RWPE2 (cell line): ENCODE data around the gene ROCK2.

ENCODE experiments used
- ATAC-seq: fragments of 200-7000 bp; cut with Tn5 transposase; 3 replicates; pipeline ENCODE4 v1.9.1; 2021; ENCODE audit warnings: low read depth
- DNase-seq: peaks from one replicate; pipeline ENCODE4 v3.0.0-alpha.2; 2020; ENCODE audit warnings: low spot score
- H3K27ac ChIP-seq: fragments of 450-650 bp; 2 replicates; pipeline ENCODE4 v1.5.1; 2017; ENCODE audit warnings: mild to moderate bottlenecking; ENCODE audit not compliant: poor library complexity, severe bottlenecking
- H3K27me3 ChIP-seq: fragments of 250-450 bp; sonication (Bioruptor Pico); 2 replicates; pipeline ENCODE4 v1.5.1; 2021; ENCODE audit warnings: mild to moderate bottlenecking, moderate library complexity; ENCODE audit not compliant: insufficient read depth, poor library complexity, severe bottlenecking
- H3K36me3 ChIP-seq: fragments of 250-450 bp; sonication (Bioruptor Pico); 2 replicates; pipeline ENCODE4 v1.5.1; 2020; ENCODE audit warnings: low read depth, mild to moderate bottlenecking, moderate library complexity
- H3K4me1 ChIP-seq: fragments of 250-450 bp; sonication (Bioruptor Pico); 2 replicates; pipeline ENCODE4 v1.5.1; 2021; ENCODE audit warnings: mild to moderate bottlenecking, moderate library complexity; ENCODE audit not compliant: insufficient read depth, poor library complexity, severe bottlenecking
- H3K4me3 ChIP-seq: fragments of 250-450 bp; sonication (Bioruptor Pico); 2 replicates; pipeline ENCODE4 v1.5.1; 2021; ENCODE audit warnings: mild to moderate bottlenecking, moderate library complexity; ENCODE audit not compliant: severe bottlenecking
- H3K9me3 ChIP-seq: fragments of 250-450 bp; sonication (Bioruptor Pico); 2 replicates; pipeline ENCODE4 v1.5.1; 2021; ENCODE audit warnings: mild to moderate bottlenecking, moderate library complexity; ENCODE audit not compliant: severe bottlenecking
- TF ChIP-seq, protein P1 (sequence below): fragments of 450-650 bp; IDR thresholded peaks from one replicate; pipeline ENCODE4 v1.5.1; 2017; ENCODE audit warnings: mild to moderate bottlenecking, moderate library complexity; ENCODE audit not compliant: poor library complexity, severe bottlenecking

The ROCK2 gene

DNA sequence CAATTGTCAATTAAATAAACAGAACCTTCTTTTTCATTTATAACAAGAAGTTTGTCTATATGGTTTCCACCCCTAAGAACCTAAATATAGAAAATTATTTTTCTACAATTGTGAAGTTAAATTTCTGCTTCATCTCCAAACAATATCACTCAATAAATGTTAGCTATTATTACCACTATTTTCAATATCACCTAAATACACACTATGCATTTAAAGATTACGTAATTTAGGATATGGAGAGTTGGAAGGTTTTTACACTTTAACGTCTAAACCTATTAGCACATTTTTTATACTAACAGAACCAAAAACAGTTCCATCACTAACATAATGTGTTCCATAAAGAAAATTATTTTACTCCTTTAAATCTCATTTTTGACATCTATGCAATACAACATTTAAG lies 48.0 kb downstream of the ROCK2 start:
- H3K4me1 ChIP-seq = no peaks in the 10 kb centered on the region
- peaks cover 3% of the 10 kb centered on the region for H3K9me3 ChIP-seq
- H3K4me3 ChIP-seq = no peak overlapping the region
- no peak overlapping the region for H3K27ac ChIP-seq
- ATAC-seq (no peak), DNase-seq (no peak)
- H3K36me3 ChIP-seq = no peaks in the 10 kb centered on the region
- TF ChIP-seq, protein P1, sequence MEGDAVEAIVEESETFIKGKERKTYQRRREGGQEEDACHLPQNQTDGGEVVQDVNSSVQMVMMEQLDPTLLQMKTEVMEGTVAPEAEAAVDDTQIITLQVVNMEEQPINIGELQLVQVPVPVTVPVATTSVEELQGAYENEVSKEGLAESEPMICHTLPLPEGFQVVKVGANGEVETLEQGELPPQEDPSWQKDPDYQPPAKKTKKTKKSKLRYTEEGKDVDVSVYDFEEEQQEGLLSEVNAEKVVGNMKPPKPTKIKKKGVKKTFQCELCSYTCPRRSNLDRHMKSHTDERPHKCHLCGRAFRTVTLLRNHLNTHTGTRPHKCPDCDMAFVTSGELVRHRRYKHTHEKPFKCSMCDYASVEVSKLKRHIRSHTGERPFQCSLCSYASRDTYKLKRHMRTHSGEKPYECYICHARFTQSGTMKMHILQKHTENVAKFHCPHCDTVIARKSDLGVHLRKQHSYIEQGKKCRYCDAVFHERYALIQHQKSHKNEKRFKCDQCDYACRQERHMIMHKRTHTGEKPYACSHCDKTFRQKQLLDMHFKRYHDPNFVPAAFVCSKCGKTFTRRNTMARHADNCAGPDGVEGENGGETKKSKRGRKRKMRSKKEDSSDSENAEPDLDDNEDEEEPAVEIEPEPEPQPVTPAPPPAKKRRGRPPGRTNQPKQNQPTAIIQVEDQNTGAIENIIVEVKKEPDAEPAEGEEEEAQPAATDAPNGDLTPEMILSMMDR = no peak
- H3K27me3 ChIP-seq = no peaks in the 10 kb centered on the region

DNA sequence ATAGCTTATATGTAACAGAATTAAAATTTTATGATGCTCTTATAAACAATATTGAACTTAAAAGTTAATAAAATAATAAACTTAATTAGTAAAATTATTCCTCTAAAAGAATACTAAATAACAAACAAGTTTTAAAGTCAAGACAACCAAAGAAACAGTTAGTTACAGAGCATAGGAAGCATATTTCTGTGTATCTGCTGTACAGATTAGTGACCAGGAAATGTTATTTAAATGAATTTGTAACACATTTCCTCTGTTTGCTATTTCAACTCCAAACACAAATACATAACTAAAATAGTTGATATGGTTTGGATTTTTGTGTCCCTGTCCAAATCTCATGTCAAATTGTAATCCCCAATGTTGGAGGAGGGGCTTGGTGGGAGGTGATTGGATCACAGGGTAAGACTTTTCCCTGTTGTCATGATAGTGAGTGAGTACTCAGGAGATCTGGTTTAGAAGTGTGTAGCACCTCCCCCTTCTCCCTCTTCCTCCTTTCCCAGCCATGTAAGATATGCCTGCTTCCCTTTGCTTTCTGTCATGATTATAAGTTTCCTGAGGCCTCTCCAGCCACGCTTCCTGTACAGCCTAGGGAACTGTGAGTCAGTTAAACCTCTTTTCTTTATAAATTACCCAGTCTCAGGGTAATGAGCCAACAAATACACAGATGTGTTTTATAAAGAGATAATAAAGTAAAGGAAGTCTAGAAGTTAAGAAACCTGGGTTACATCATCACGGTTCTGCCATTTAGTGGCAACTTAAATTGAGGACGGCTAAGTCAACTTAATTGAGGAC lies 51.8 kb downstream of the ROCK2 start:
- Histone ChIP-seq H3K9me3 (peaks cover 3% of the 10 kb centered on the region), H3K27me3 (no peaks in the 10 kb centered on the region), H3K4me1 (peaks cover 2% of the 10 kb centered on the region), H3K4me3 (no peak overlapping the region), H3K27ac (peak overlapping the region; percentile 23), H3K36me3 (no peaks in the 10 kb centered on the region)
- DNase-seq (no peak), ATAC-seq (no peak)
- TF ChIP-seq, protein P1 = no peak

DNA sequence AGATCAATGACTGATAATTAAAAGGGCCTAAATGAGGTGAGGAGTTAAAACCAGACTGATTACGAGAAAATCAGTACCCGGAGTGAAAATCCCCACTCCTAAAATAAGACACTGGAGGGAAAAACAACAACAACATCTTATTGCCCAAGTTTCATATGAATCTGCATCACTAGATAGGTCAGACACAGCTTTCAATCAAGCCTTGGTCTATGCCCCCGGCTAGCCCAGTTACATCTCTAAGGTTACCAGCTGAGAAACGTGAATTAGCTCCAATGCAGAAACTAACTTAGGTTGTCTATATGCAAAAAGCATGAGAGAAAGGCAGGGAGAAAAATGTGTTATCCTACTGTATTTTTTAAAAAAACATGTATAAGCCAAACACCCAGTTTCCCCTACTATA lies 53.7 kb downstream of the ROCK2 start:
- no peak overlapping the region for H3K4me3 ChIP-seq
- DNase-seq (no peak), ATAC-seq (no peak)
- H3K9me3 ChIP-seq = no peaks in the 10 kb centered on the region
- TF ChIP-seq, protein P1 = no peak
- peaks cover 2% of the 10 kb centered on the region for H3K4me1 ChIP-seq
- peaks cover 14% of the 10 kb centered on the region; the same call in 1 of the 2 replicates for H3K36me3 ChIP-seq
- H3K27ac ChIP-seq = no peak overlapping the region
- H3K27me3 ChIP-seq = no peaks in the 10 kb centered on the region

DNA sequence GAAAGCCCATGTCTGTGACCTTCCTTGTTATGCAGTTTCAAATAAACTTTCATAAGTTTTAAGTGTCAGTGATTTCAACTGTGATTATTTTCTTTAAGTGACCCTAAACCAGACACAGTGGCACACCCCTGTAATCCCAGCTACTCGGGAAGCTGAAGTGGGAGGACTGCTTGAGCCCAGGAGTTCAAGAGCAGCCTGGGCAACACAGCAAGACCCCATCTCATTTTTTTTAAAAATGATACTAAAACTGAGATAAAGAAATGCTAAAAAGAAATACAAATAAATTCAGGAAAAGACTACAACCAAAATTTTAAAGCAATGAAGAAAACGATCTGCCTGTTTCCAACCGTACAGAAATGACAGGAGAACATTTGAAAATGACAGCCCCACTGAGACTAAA lies 54.2 kb downstream of the ROCK2 start:
- no peak for DNase-seq
- ATAC-seq = no peak
- TF ChIP-seq, protein P1 = no peak
- H3K36me3 ChIP-seq = peaks cover 19% of the 10 kb centered on the region
- no peaks in the 10 kb centered on the region for H3K27me3 ChIP-seq
- no peak overlapping the region for H3K27ac ChIP-seq
- no peaks in the 10 kb centered on the region for H3K9me3 ChIP-seq
- peaks cover 2% of the 10 kb centered on the region for H3K4me1 ChIP-seq
- no peak overlapping the region for H3K4me3 ChIP-seq

DNA sequence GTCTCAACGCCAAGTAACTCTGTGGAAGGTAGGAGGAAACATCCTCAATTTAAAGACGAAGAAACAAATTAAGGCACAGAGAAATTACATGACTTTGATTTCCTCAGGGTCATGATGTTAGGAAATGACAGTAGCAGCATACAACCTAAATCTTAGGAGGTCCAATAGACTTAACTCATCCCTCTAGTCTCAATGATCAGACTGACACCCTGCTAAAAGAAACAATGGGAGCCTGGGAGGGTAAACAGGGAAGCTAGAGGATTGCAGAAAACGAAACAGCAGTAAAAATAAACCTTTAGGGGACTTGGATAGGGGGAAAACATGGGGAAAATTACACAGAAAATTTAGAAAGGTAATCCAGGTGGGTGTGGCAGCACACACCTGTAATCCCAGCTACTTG lies 56.0 kb downstream of the ROCK2 start:
- TF ChIP-seq, protein P1 = no peak
- no peak overlapping the region for H3K4me3 ChIP-seq
- H3K27me3 ChIP-seq = no peaks in the 10 kb centered on the region
- no peaks in the 10 kb centered on the region for H3K9me3 ChIP-seq
- ATAC-seq (no peak), DNase-seq (no peak)
- peaks cover 35% of the 10 kb centered on the region for H3K36me3 ChIP-seq
- no peak overlapping the region for H3K27ac ChIP-seq
- peaks cover 2% of the 10 kb centered on the region for H3K4me1 ChIP-seq
